Right cardiac atrium (tissue), 5 donors: ENCODE measurements around the gene ITGAX. TPM values are rescaled to one million over a fixed set of nuclear protein-coding genes. Genes with fewer than 3 reads are reported as not detected.

Source experiments
- ATAC-seq, 2 donors: fragments of 200-7000 bp; cut with Tn5 transposase; one replicate each; pipeline versions ENCODE4 v1.8.0 to v1.9.1; 2020; ENCODE audit warnings: moderate library complexity in 2 of 2, mild to moderate bottlenecking in 1 of 2
- DNase-seq, 3 donors: peaks; one replicate each; pipeline ENCODE4 v3.0.0-alpha.2; 2020
- H3K27ac ChIP-seq: one replicate; pipeline ENCODE4 v1.5.1; 2013; ENCODE audit warnings: mild to moderate bottlenecking, low read length, control low read depth, moderate library complexity
- H3K27me3 ChIP-seq: one replicate; pipeline ENCODE4 v1.6.1; 2013; ENCODE audit not compliant: control insufficient read depth, insufficient read depth
- H3K4me1 ChIP-seq: one replicate; pipeline ENCODE4 v1.6.1; 2013; ENCODE audit warnings: low read length; ENCODE audit not compliant: control insufficient read depth, insufficient read depth
- H3K4me3 ChIP-seq: one replicate; pipeline ENCODE4 v1.5.1; 2013; ENCODE audit warnings: low read length, control low read depth
- H3K9me3 ChIP-seq: one replicate; pipeline ENCODE4 v1.6.1; 2013; ENCODE audit warnings: low read length; ENCODE audit not compliant: control insufficient read depth
- WGBS: extraction: QIAGEN DNeasy Blood & Tissue Kit; methylation state at CpG from one replicate; pipeline ENCODE4 v1.1.7; 2013; 5-methylcytosine and 5-hydroxymethylcytosine counted together
- intact Hi-C, 4 donors: fragments of 100-400 bp; cut with DNase I; formaldehyde crosslinking; loops; one replicate each; pipeline versions ENCODE4 v1.11.0 to v1.14.0; 2022 to 2023
- polyA plus RNA-seq: library from polyadenylated mRNA; stranded (reverse); fragments of 200-250 nt; gene quantifications from one replicate; pipeline ENCODE4 v1.2.3, GENCODE V29; 2013
- total RNA-seq, 4 donors: library from RNA; stranded (reverse); fragmentation: NEBNext Ultra II Directional; extraction: Animal tissue kit (Norgen Biotek cat#: 25700); gene quantifications; one replicate each; pipeline ENCODE4 v1.2.1, GENCODE V29; 2021
- donor health status: healthy with polysubstance abuse.
- donor health status: DM: no; HTN: yes; CAD: no.
- donor health status: DM: no; HTN: no; CAD: no.
- donor health status: DM: no; HTN: yes; CAD: no; lungs with severe emphysema.
- donor health status: DM: yes; HTN: yes; CAD: no.

Gene ITGAX
- total and polyA plus RNA-seq, 5 donors, result 1.1 to 2.1 (median 1.8) TPM

- H3K27ac ChIP-seq, result peak overlapping the region; percentile 98
- 66% methylated on average over 7 of the region's 7 CpGs for WGBS
- no peaks in the 10 kb centered on the region for H3K4me1 ChIP-seq
- ATAC-seq, result no peak
- H3K27me3 ChIP-seq, result no peaks in the 10 kb centered on the region
- no peak for DNase-seq
- no peaks in the 10 kb centered on the region for H3K9me3 ChIP-seq
- intact Hi-C loops, result no loop called here
- no peak overlapping the region for H3K4me3 ChIP-seq
Measured at GRCh38 chr16:31428638-31429247, 73.8 kb downstream of the ITGAX start.

- ATAC-seq, result peak; percentile 56 to 58
- intact Hi-C loops, result no loop called here
- Histone ChIP-seq H3K4me3 (no peak overlapping the region), H3K27ac (peak overlapping the region; percentile 98), H3K9me3 (no peaks in the 10 kb centered on the region), H3K4me1 (no peaks in the 10 kb centered on the region), H3K27me3 (no peaks in the 10 kb centered on the region)
- WGBS, result 10% methylated on average over 1 of the region's 1 CpG
- no peak for DNase-seq
Measured at GRCh38 chr16:31429314-31429713, 74.3 kb downstream of the ITGAX start.

- Histone ChIP-seq H3K27me3 (no peaks in the 10 kb centered on the region), H3K4me1 (no peaks in the 10 kb centered on the region), H3K27ac (peak overlapping the region; percentile 87), H3K9me3 (no peaks in the 10 kb centered on the region), H3K4me3 (no peak overlapping the region)
- DNase-seq (no peak), ATAC-seq (no peak)
- WGBS, result 66% methylated on average over 3 of the region's 3 CpGs
- intact Hi-C loops, result no loop called here
Measured at GRCh38 chr16:31429796-31430195, 74.8 kb downstream of the ITGAX start.

- H3K4me1 ChIP-seq, result no peaks in the 10 kb centered on the region
- H3K27me3 ChIP-seq, result no peaks in the 10 kb centered on the region
- H3K27ac ChIP-seq, result peak overlapping the region; percentile 87
- H3K4me3 ChIP-seq, result no peak overlapping the region
- WGBS, result 49% methylated on average over 5 of the region's 5 CpGs
- ATAC-seq (no peak), DNase-seq (no peak)
- no peaks in the 10 kb centered on the region for H3K9me3 ChIP-seq
- intact Hi-C loops, result no loop called here
Measured at GRCh38 chr16:31430380-31431052, 75.5 kb downstream of the ITGAX start.

Other genes starting within 250 kb of the ITGAX start
- gene BCKDK, start 246.8 kb upstream of the ITGAX start, total RNA-seq, result 10 to 100 TPM; 43.8 to 50.8 (median 48.3) TPM
- gene BCKDK, start 246.8 kb upstream of the ITGAX start, polyA plus RNA-seq, result 42.2 TPM
- 10 to 100 TPM; 72.3 to 76.4 (median 75.2) TPM for gene KAT8, start 237.5 kb upstream of the ITGAX start, total RNA-seq
- gene KAT8, start 237.5 kb upstream of the ITGAX start, polyA plus RNA-seq, result 77.0 TPM
- under 1 TPM in 2 of 4 donors, not detected in 2; 0.15 to 0.40 TPM for gene PRSS8, start 219.4 kb upstream of the ITGAX start, total RNA-seq
- gene PRSS8, start 219.4 kb upstream of the ITGAX start, polyA plus RNA-seq, result 0.41 TPM
- gene PRSS36, start 205.1 kb upstream of the ITGAX start, total RNA-seq, result 1 to 10 TPM; 1.3 to 2.2 (median 1.8) TPM
- 1.1 TPM for gene PRSS36, start 205.1 kb upstream of the ITGAX start, polyA plus RNA-seq
- 100 to 1,000 TPM; 112 to 172 (median 138) TPM for gene FUS, start 175.0 kb upstream of the ITGAX start, total RNA-seq
- gene FUS, start 175.0 kb upstream of the ITGAX start, polyA plus RNA-seq, result 153 TPM
- 10 to 100 TPM in 1 of 4 donors, 1 to 10 TPM in 3; 6.6 to 13.2 (median 8.2) TPM for gene PYCARD, start 152.4 kb upstream of the ITGAX start, total RNA-seq
- 8.0 TPM for gene PYCARD, start 152.4 kb upstream of the ITGAX start, polyA plus RNA-seq
- under 1 TPM in 3 of 4 donors, not detected in 1; 0.03 to 0.31 (median 0.14) TPM for gene TRIM72, start 141.1 kb upstream of the ITGAX start, total RNA-seq
- gene TRIM72, start 141.1 kb upstream of the ITGAX start, polyA plus RNA-seq, result 0.11 TPM
- not detected for gene PYDC1, start 138.0 kb upstream of the ITGAX start, total RNA-seq
- 0.23 TPM for gene PYDC1, start 138.0 kb upstream of the ITGAX start, polyA plus RNA-seq
- 10 to 100 TPM in 2 of 4 donors, 1 to 10 TPM in 2; 7.6 to 13.8 (median 11.0) TPM for gene ITGAM, start 95.2 kb upstream of the ITGAX start, total RNA-seq
- gene ITGAM, start 95.2 kb upstream of the ITGAX start, polyA plus RNA-seq, result 3.7 TPM
- not detected for gene ITGAD, start 38.2 kb downstream of the ITGAX start, total RNA-seq
- not detected for gene ITGAD, start 38.2 kb downstream of the ITGAX start, polyA plus RNA-seq
- gene COX6A2, start 73.2 kb downstream of the ITGAX start, total RNA-seq, result 1,000 to 10,000 TPM in 2 of 4 donors, 100 to 1,000 TPM in 2; 574 to 1,093 (median 918) TPM
- gene COX6A2, start 73.2 kb downstream of the ITGAX start, polyA plus RNA-seq, result 4,696 TPM
- 1 to 10 TPM; 2.1 to 4.2 (median 3.1) TPM for gene ZNF843, start 87.6 kb downstream of the ITGAX start, total RNA-seq
- gene ZNF843, start 87.6 kb downstream of the ITGAX start, polyA plus RNA-seq, result 1.8 TPM
- 1 to 10 TPM; 6.8 to 9.0 (median 7.7) TPM for gene ARMC5, start 104.3 kb downstream of the ITGAX start, total RNA-seq
- 8.5 TPM for gene ARMC5, start 104.3 kb downstream of the ITGAX start, polyA plus RNA-seq
- gene TGFB1I1, start 117.0 kb downstream of the ITGAX start, total RNA-seq, result 10 to 100 TPM; 36.3 to 87.6 (median 55.1) TPM
- 33.2 TPM for gene TGFB1I1, start 117.0 kb downstream of the ITGAX start, polyA plus RNA-seq
- gene SLC5A2, start 127.9 kb downstream of the ITGAX start, total RNA-seq, result not detected
- 1.2 TPM for gene SLC5A2, start 127.9 kb downstream of the ITGAX start, polyA plus RNA-seq
- 10 to 100 TPM; 26.9 to 40.8 (median 28.7) TPM for gene RUSF1, start 153.2 kb downstream of the ITGAX start, total RNA-seq
- 38.9 TPM for gene RUSF1, start 153.2 kb downstream of the ITGAX start, polyA plus RNA-seq
- not detected for gene AHSP, start 172.7 kb downstream of the ITGAX start, total RNA-seq
- gene AHSP, start 172.7 kb downstream of the ITGAX start, polyA plus RNA-seq, result not detected